H9 (cell line): ENCODE measurements around the gene HCN4. TPM values are rescaled to one million over a fixed set of nuclear protein-coding genes. Genes with fewer than 3 reads are reported as not detected.

Source experiments
- DNase-seq: peaks from one replicate; pipeline ENCODE4 v3.0.0-alpha.2; 2017
- H2AFZ ChIP-seq: one replicate; pipeline ENCODE4 v1.6.1; 2013; ENCODE audit warnings: mild to moderate bottlenecking, low read length, control low read depth, moderate library complexity
- H2AK5ac ChIP-seq: 2 replicates; pipeline ENCODE4 v1.6.1; 2013; ENCODE audit warnings: low read length, control low read depth, mixed read lengths; ENCODE audit not compliant: insufficient read length
- H2BK120ac ChIP-seq: one replicate; pipeline ENCODE4 v1.6.1; 2013; ENCODE audit warnings: low read depth, mild to moderate bottlenecking, low read length, control low read depth, inconsistent platforms; ENCODE audit not compliant: poor library complexity, severe bottlenecking
- H2BK12ac ChIP-seq: 2 replicates; pipeline ENCODE4 v1.6.1; 2013; ENCODE audit warnings: low read length, control low read depth, mixed read lengths, low read depth; ENCODE audit not compliant: insufficient read length
- H2BK15ac ChIP-seq: 2 replicates; pipeline ENCODE4 v1.6.1; 2013; ENCODE audit warnings: low read depth, low read length, control low read depth
- H2BK20ac ChIP-seq: one replicate; pipeline ENCODE4 v1.6.1; 2013; ENCODE audit warnings: low read depth, mild to moderate bottlenecking, low read length, control low read depth, inconsistent platforms; ENCODE audit not compliant: poor library complexity, severe bottlenecking
- H2BK5ac ChIP-seq: 2 replicates; pipeline ENCODE4 v1.6.1; 2013; ENCODE audit warnings: low read length, control low read depth, mixed read lengths; ENCODE audit not compliant: insufficient read length
- H3K14ac ChIP-seq: 2 replicates; pipeline ENCODE4 v1.6.1; 2013; ENCODE audit warnings: low read length, control low read depth; ENCODE audit not compliant: insufficient read depth
- H3K18ac ChIP-seq: 2 replicates; pipeline ENCODE4 v1.6.1; 2013; ENCODE audit warnings: low read depth, mild to moderate bottlenecking, mixed read lengths, low read length, control low read depth; ENCODE audit not compliant: insufficient read length
- H3K23ac ChIP-seq: 2 replicates; pipeline ENCODE4 v1.6.1; 2013; ENCODE audit warnings: low read length, control low read depth, mixed read lengths, low read depth; ENCODE audit not compliant: insufficient read length
- H3K23me2 ChIP-seq: 2 replicates; pipeline ENCODE4 v1.6.1; 2013; ENCODE audit warnings: low read depth, mild to moderate bottlenecking, mixed read lengths, low read length, control low read depth; ENCODE audit not compliant: insufficient read length, poor library complexity, severe bottlenecking
- H3K27ac ChIP-seq: 2 replicates; pipeline ENCODE4 v1.5.1; 2013; ENCODE audit warnings: low read length, control low read depth, mixed read lengths, low read depth; ENCODE audit not compliant: insufficient read length
- H3K27me3 ChIP-seq: 2 replicates; pipeline ENCODE4 v1.6.1; 2013; ENCODE audit warnings: low read length, control low read depth, inconsistent platforms; ENCODE audit not compliant: insufficient read depth
- H3K4ac ChIP-seq: 2 replicates; pipeline ENCODE4 v1.6.1; 2013; ENCODE audit warnings: low read depth, mild to moderate bottlenecking, control low read depth, inconsistent platforms, low read length, moderate library complexity
- H3K4me1 ChIP-seq: 2 replicates; pipeline ENCODE4 v1.6.1; 2013; ENCODE audit warnings: low read length, control low read depth, inconsistent platforms; ENCODE audit not compliant: insufficient read depth
- H3K4me2 ChIP-seq: 2 replicates; pipeline ENCODE4 v1.6.1; 2013; ENCODE audit warnings: low read length, control low read depth, mixed read lengths; ENCODE audit not compliant: insufficient read length, insufficient read depth
- H3K56ac ChIP-seq: 2 replicates; pipeline ENCODE4 v1.6.1; 2013; ENCODE audit warnings: low read depth, mild to moderate bottlenecking, mixed read lengths, low read length, control low read depth; ENCODE audit not compliant: insufficient read length
- H3K79me1 ChIP-seq: 2 replicates; pipeline ENCODE4 v1.6.1; 2013; ENCODE audit warnings: low read depth, mild to moderate bottlenecking, moderate library complexity, low read length, control low read depth, inconsistent platforms; ENCODE audit not compliant: insufficient read depth, poor library complexity, severe bottlenecking
- H3K79me2 ChIP-seq: 2 replicates; pipeline ENCODE4 v1.6.1; 2013; ENCODE audit warnings: low read length, control low read depth, inconsistent platforms; ENCODE audit not compliant: insufficient read depth
- H3K9ac ChIP-seq: 2 replicates; pipeline ENCODE4 v1.6.1; 2013; ENCODE audit warnings: low read length, control low read depth, mixed read lengths; ENCODE audit not compliant: insufficient read length; ENCODE audit errors: extremely low read depth
- H3K9me3 ChIP-seq: one replicate; pipeline ENCODE4 v1.6.1; 2013; ENCODE audit warnings: low read depth, low read length, inconsistent platforms; ENCODE audit not compliant: control insufficient read depth
- H3T11ph ChIP-seq: one replicate; pipeline ENCODE4 v1.6.1; 2013; ENCODE audit warnings: mild to moderate bottlenecking, low read length, control low read depth, inconsistent platforms
- H4K20me1 ChIP-seq: one replicate; pipeline ENCODE4 v1.6.1; 2013; ENCODE audit not compliant: control insufficient read depth, insufficient read length, insufficient read depth
- H4K5ac ChIP-seq: 2 replicates; pipeline ENCODE4 v1.6.1; 2013; ENCODE audit warnings: low read depth, mild to moderate bottlenecking, mixed read lengths, low read length, control low read depth; ENCODE audit not compliant: insufficient read length
- H4K8ac ChIP-seq: replicated peaks from 2 replicates; pipeline ENCODE4 v1.6.1; 2013; ENCODE audit warnings: low read length, control low read depth, mixed read lengths, low read depth; ENCODE audit not compliant: insufficient read length
- H4K91ac ChIP-seq: 2 replicates; pipeline ENCODE4 v1.6.1; 2013; ENCODE audit warnings: low read depth, mild to moderate bottlenecking, moderate library complexity, mixed read lengths, low read length, control low read depth; ENCODE audit not compliant: insufficient read length
- H3K27ac Mint-ChIP-seq, 3 experiments: 2 replicates in 2 of 3; 3 replicates in 1 of 3; pipeline ENCODE4 v1.8.0; 2020 to 2021; ENCODE audit warnings: mixed read lengths in 3 of 3, mild to moderate bottlenecking in 1 of 3, moderate library complexity in 1 of 3
- H3K27me3 Mint-ChIP-seq: 2 replicates; pipeline ENCODE4 v1.8.0; 2021; ENCODE audit warnings: low read depth, mild to moderate bottlenecking, moderate library complexity, mixed read lengths
- H3K36me3 Mint-ChIP-seq, 3 experiments: 2 replicates in 2 of 3; 3 replicates in 1 of 3; pipeline ENCODE4 v1.8.0; 2020 to 2021; ENCODE audit warnings: low read depth in 3 of 3, mixed read lengths in 3 of 3; ENCODE audit not compliant: insufficient read depth in 1 of 3
- H3K4me1 Mint-ChIP-seq, 2 experiments: 2 replicates each; pipeline ENCODE4 v1.8.0; 2020; ENCODE audit warnings: mixed read lengths in 2 of 2
- H3K4me3 Mint-ChIP-seq, 2 experiments: 2 replicates in 1 of 2; 3 replicates in 1 of 2; pipeline ENCODE4 v1.8.0; 2020 to 2021; ENCODE audit warnings: mild to moderate bottlenecking in 2 of 2, mixed read lengths in 2 of 2, moderate library complexity in 1 of 2
- H3K9me3 Mint-ChIP-seq, 2 experiments: 2 replicates in 1 of 2; 3 replicates in 1 of 2; pipeline ENCODE4 v1.8.0; 2020; ENCODE audit warnings: mild to moderate bottlenecking in 2 of 2, mixed read lengths in 2 of 2, moderate library complexity in 1 of 2
- CTCF ChIP-seq: fragments of 200-600 bp; sonication (generic); conservative IDR thresholded peaks from 3 replicates; pipeline ENCODE4 v1.8.0; 2021; ENCODE audit warnings: antibody characterized with exemption, mild to moderate bottlenecking
- WGBS: extraction: QIAGEN DNeasy Blood & Tissue Kit; methylation state at CpG from one replicate; pipeline ENCODE4 v1.1.7; 2013; ENCODE audit warnings: missing lambda C conversion rate, low lambda C conversion rate, mixed read lengths; ENCODE audit not compliant: insufficient read length; ENCODE audit errors: extremely low coverage; 5-methylcytosine and 5-hydroxymethylcytosine counted together
- total RNA-seq: library from RNA; stranded (reverse); gene quantifications from 2 replicates; pipeline ENCODE4 v1.2.1, GENCODE V29; 2021

Gene HCN4
- total RNA-seq, 1 experiment from 2014 or later: 10.5 TPM

DNA sequence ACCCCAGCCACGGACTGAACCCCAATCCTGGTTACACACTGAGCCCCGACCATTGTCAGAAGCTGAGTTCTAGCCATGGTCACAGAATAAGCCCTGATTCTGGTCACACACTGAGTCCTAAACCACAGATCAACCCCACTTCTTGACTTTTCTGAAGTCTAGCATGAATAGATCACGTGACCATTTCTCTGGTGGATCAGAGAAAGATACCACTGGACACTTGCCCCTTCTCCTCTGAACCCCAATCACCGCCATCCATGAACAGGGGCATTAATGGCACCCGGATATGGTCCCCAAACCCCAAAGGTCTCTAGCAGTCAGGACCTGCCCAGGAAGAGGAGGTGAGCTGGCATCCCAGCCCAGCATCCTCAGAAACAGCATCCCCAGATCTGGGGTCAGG lies 9.1 kb downstream of the HCN4 start:
- Histone ChIP-seq H3K4me1 (peaks cover 4% of the 10 kb centered on the region; the same call in 1 of the 2 replicates), H3K56ac (no peak overlapping the region), H3K9ac (no peak overlapping the region), H3K4me2 (no peak overlapping the region), H3K27me3 (no peaks in the 10 kb centered on the region), H3K18ac (no peak overlapping the region), H2AK5ac (no peak overlapping the region), H3K4ac (no peak overlapping the region), H3K27ac (no peak overlapping the region), H2BK15ac (no peak overlapping the region), H3K23me2 (no peaks in the 10 kb centered on the region), H4K8ac (no peak overlapping the region), H2BK12ac (no peak overlapping the region), H4K20me1 (peaks cover 3% of the 10 kb centered on the region), H3K14ac (no peak overlapping the region), H3K23ac (no peak overlapping the region), H3K79me2 (no peaks in the 10 kb centered on the region; the same call in 1 of the 2 replicates), H4K5ac (no peak overlapping the region), H4K91ac (no peak overlapping the region), H2BK5ac (no peak overlapping the region), H3K9me3 (no peaks in the 10 kb centered on the region), H2AFZ (no peak overlapping the region), H3T11ph (no peak overlapping the region), H2BK120ac (no peak overlapping the region), H3K79me1 (no peaks in the 10 kb centered on the region), H2BK20ac (no peak overlapping the region)
- no peaks in the 10 kb centered on the region for H3K27me3 Mint-ChIP-seq
- no peak overlapping the region for H3K27ac Mint-ChIP-seq
- no peak for DNase-seq
- TF ChIP-seq CTCF: no peak
- H3K36me3 Mint-ChIP-seq: peaks cover 0 to 4% (median 0%) of the 10 kb centered on the region in 3 experiments; a peak in 2 of 7 replicates
- H3K4me1 Mint-ChIP-seq: peaks cover 26 to 30% of the 10 kb centered on the region in 2 experiments
- H3K9me3 Mint-ChIP-seq: no peaks in the 10 kb centered on the region
- no peak overlapping the region for H3K4me3 Mint-ChIP-seq
- no CpG with 5 or more reads among the region's 5 CpGs for WGBS
